ENCODE results near the gene PBX1.

DNA sequence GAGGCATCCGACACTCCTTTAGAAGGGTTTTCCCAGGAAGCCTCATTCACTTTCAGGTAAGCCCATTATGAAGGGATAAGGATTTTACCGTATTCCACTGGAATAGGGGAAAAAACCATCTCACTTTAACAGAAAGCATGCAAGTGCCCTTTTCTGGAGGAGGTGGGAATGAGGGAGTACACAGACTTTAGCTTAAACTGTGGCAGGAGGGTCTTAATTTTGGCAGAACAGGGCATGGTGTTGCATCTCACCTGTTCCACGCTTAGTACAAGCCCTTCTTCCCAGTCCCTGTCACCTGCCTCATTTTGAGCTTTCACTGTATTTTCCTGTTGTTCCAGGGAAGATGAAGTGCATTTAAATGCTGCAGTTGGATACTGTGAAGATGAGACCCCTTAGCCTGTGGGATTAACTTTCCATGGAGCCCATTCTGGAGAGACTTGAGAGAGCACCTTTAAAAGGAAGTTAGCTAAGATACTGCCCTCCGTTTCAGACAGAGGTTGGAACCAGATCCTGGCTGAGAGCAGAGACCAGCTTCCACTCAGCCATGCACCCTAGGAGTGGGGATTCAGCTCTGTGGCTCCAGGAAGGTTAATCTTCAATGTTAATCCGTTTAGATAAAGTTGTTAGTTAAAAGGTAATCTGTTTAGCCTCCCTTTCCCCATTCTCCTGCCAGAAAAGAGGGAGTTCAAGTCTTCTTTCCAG lies 42.6 kb downstream of the PBX1 start:
- TF ChIP-seq POLR2AphosphoS5 (IDR thresholded peaks at IDR 0.05; ENCODE audit: low read depth, low read length) (no peak), TAF1 (IDR thresholded peaks at IDR 0.05; ENCODE audit: borderline replicate concordance, insufficient read depth, low read length) (no peak)
- TF ChIP-seq, protein P1, sequence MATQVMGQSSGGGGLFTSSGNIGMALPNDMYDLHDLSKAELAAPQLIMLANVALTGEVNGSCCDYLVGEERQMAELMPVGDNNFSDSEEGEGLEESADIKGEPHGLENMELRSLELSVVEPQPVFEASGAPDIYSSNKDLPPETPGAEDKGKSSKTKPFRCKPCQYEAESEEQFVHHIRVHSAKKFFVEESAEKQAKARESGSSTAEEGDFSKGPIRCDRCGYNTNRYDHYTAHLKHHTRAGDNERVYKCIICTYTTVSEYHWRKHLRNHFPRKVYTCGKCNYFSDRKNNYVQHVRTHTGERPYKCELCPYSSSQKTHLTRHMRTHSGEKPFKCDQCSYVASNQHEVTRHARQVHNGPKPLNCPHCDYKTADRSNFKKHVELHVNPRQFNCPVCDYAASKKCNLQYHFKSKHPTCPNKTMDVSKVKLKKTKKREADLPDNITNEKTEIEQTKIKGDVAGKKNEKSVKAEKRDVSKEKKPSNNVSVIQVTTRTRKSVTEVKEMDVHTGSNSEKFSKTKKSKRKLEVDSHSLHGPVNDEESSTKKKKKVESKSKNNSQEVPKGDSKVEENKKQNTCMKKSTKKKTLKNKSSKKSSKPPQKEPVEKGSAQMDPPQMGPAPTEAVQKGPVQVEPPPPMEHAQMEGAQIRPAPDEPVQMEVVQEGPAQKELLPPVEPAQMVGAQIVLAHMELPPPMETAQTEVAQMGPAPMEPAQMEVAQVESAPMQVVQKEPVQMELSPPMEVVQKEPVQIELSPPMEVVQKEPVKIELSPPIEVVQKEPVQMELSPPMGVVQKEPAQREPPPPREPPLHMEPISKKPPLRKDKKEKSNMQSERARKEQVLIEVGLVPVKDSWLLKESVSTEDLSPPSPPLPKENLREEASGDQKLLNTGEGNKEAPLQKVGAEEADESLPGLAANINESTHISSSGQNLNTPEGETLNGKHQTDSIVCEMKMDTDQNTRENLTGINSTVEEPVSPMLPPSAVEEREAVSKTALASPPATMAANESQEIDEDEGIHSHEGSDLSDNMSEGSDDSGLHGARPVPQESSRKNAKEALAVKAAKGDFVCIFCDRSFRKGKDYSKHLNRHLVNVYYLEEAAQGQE (IDR thresholded peaks at IDR 0.05; ENCODE audit: insufficient read depth in 1 of 2, low read depth in 2 of 2, low read length in 2 of 2), result no peak
